DMS53 (cell line): ENCODE results near the gene TRIOBP.
A peak's percentile ranks its signal among the peaks of the same experiment; 100 is the strongest.

ENCODE experiments used
- DNase-seq: peaks from one replicate; lab custom pipeline; 2025; lab: John Stamatoyannopoulos, UW

TRIOBP gene

GRCh38 chr22:37806409-37807333 is 109.8 kb downstream of the TRIOBP start:
- peak; percentile 38 for DNase-seq

- DNase-seq: peak; percentile 90
These were observed 110.8 kb downstream of the TRIOBP start, which contains the start of gene GCAT for GRCh38 chr22:37807410-37808293. TSS of gene GCAT (plus strand) at chr22:37807934. CDS start at chr22:37807968, 34 bp downstream.

- peak; percentile 19 for DNase-seq
These were observed 111.4 kb downstream of the TRIOBP start for GRCh38 chr22:37808294-37808657.

- DNase-seq: no peak
These were observed 113.0 kb downstream of the TRIOBP start for GRCh38 chr22:37809672-37810333.

- DNase-seq: no peak
These were observed 115.0 kb downstream of the TRIOBP start for GRCh38 chr22:37811867-37812266.

GRCh38 chr22:37812869-37813678 is 116.2 kb downstream of the TRIOBP start:
- no peak for DNase-seq

GRCh38 chr22:37815593-37815992 is 118.7 kb downstream of the TRIOBP start:
- no peak for DNase-seq

GRCh38 chr22:37816543-37817180 is 119.8 kb downstream of the TRIOBP start:
- DNase-seq: no peak

- DNase-seq: peak; percentile 75
These were observed 121.0 kb downstream of the TRIOBP start for GRCh38 chr22:37817705-37818408.

GRCh38 chr22:37818409-37819104 is 121.7 kb downstream of the TRIOBP start:
- peak; percentile 73 for DNase-seq

- no peak for DNase-seq
These were observed 122.2 kb downstream of the TRIOBP start for GRCh38 chr22:37819105-37819433.

- no peak for DNase-seq
These were observed 123.5 kb downstream of the TRIOBP start for GRCh38 chr22:37820350-37820749.

- peak; percentile 28 for DNase-seq
These were observed 125.4 kb downstream of the TRIOBP start for GRCh38 chr22:37822079-37822833.

GRCh38 chr22:37823134-37823985 is 126.5 kb downstream of the TRIOBP start, which contains the start of gene GALR3:
TSS of gene GALR3 (plus strand) at chr22:37823382. CDS start at chr22:37823407, 25 bp downstream.
- DNase-seq: peak; percentile 88

- no peak for DNase-seq
These were observed 128.1 kb downstream of the TRIOBP start for GRCh38 chr22:37824674-37825641.
